PC-3 (cell line): Measurements from ENCODE around the gene KLKB1.

ENCODE experiments used
- EZH2 ChIP-seq: fragments of 300-600 bp; sonication (generic); IDR thresholded peaks from one replicate; pipeline ENCODE4 v1.6.1; 2017; ENCODE audit warnings: antibody characterized with exemption, mild to moderate bottlenecking, low read length; ENCODE audit not compliant: unreplicated experiment
- TF ChIP-seq, protein P1 (sequence below): fragments of 300-600 bp; sonication (generic); conservative IDR thresholded peaks from 2 replicates; pipeline ENCODE4 v1.5.1; 2017; ENCODE audit warnings: antibody characterized with exemption, low read depth, mild to moderate bottlenecking, low read length

DNA sequence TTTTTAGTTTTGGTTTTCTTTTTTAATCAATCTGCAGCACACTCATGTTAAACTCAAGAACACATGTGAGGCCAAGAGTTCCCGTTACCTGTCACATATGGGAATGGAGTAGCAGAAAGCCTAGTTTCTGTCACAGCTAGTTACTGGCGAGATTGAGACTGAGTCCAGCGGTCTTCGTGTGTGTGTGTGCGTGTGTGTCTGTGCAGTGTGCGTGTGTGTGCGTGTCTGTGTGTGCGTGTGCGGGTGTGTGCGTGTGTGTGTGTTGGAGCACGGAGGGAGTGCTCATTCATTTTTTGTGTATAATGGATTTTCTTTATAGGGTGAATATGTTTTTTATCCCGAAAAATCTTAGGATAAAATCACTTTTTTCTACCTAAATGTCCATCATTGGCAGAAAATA, 57.8 kb downstream of the KLKB1 start:
- no peak for TF ChIP-seq EZH2
- TF ChIP-seq, protein P1, sequence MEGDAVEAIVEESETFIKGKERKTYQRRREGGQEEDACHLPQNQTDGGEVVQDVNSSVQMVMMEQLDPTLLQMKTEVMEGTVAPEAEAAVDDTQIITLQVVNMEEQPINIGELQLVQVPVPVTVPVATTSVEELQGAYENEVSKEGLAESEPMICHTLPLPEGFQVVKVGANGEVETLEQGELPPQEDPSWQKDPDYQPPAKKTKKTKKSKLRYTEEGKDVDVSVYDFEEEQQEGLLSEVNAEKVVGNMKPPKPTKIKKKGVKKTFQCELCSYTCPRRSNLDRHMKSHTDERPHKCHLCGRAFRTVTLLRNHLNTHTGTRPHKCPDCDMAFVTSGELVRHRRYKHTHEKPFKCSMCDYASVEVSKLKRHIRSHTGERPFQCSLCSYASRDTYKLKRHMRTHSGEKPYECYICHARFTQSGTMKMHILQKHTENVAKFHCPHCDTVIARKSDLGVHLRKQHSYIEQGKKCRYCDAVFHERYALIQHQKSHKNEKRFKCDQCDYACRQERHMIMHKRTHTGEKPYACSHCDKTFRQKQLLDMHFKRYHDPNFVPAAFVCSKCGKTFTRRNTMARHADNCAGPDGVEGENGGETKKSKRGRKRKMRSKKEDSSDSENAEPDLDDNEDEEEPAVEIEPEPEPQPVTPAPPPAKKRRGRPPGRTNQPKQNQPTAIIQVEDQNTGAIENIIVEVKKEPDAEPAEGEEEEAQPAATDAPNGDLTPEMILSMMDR, result no peak
